SKM-1 treated with dmso at 0.1 percent for 144 hours (cell line): ENCODE measurements around the gene IFNA2.
"Not testable (repeated sequence)": the region's sequence is repeated elsewhere in the genome, so short reads cannot be mapped to it uniquely, and the experiment has no call there.

Experiments
- DNase-seq: peaks from one replicate; lab custom pipeline; 2025; ENCODE audit not compliant: unreplicated experiment; lab: John Stamatoyannopoulos, UW

IFNA2 gene

DNA sequence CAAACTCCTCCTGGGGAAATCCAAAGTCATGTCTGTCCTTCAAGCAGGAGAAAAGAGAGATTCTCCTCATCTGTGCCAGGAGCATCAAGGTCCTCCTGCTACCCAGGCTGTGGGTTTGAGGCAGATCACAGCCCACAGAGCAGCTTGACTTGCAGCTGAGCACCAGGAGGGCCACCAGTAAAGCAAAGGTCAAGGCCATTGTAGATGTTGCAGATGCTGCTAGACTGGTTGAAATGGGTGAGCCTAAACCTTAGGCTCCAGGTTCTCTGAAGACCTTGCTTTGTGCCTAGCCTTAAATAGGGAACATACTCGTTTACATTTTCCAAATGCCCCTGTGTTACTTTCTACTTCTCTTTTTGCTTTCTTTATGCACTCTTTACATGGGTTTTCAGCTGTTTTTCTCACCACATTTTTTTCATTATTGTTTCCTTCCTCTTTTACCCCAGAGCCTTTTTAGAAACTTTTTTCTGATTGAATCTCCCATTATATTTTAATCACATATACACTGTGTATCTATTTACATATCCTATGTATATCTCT is at the start of gene IFNA2:
Gene IFNA2 (minus strand): TSS at position 268 of the 540 bp plus-strand sequence. CDS start 69 bp downstream, at position 199.
- DNase-seq = peak; percentile 69

DNA sequence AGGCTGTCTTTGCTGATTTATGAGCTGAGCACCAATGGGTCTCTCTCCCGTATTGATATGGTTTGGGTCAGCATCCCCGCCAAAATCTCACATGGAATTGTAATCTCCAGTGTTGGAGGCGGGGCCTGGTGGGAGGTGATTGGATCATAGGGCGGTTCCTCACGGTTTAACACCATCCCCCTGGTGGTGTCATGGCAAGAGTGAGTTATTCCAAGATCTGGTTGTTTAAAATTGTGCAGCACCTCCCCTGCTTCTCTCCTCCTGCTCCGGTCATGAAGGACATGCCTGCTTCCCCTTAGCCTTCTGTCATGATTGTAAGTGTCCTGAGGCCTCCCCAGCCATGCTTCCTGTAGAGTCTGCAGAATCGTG is 49.8 kb upstream of the IFNA2 start:
- DNase-seq = not testable (repeated sequence)

DNA sequence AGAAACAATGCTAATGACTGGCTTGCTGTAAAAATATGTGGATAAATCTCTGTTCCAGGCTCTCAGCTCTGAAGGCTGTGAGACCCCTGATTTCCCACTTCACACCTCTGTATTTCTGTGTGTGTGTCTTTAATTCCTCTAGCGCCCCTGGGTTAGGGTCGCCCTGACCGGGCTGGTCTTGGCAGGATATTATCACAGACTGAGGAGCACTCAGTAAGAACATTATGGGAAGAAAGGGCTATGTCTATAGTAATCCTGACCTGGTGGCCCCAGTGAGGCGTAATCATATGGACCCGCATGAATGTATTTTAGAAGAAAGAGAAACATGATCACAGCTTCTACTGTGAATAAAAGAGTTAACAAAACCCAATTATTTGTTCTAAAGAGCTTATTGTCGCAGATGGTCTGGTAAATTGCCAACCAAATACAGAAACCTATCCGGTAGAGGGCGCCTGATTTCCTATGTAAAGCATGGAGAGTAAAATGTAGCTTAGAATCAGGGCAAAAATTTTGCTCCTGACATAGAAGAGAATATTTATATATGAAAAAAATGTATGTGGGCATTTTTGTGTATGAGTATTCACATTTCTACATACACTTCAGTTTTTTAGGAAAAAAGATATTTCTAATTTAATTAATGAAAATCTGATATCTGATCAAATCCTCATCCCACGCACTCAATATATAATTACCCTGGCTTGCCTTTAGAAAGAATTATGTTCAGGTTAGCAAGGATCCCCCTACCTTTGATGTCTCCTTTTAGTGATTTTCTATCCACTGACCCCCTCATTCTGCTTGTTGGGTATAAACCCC is 49.2 kb upstream of the IFNA2 start:
- DNase-seq = peak; percentile 27

DNA sequence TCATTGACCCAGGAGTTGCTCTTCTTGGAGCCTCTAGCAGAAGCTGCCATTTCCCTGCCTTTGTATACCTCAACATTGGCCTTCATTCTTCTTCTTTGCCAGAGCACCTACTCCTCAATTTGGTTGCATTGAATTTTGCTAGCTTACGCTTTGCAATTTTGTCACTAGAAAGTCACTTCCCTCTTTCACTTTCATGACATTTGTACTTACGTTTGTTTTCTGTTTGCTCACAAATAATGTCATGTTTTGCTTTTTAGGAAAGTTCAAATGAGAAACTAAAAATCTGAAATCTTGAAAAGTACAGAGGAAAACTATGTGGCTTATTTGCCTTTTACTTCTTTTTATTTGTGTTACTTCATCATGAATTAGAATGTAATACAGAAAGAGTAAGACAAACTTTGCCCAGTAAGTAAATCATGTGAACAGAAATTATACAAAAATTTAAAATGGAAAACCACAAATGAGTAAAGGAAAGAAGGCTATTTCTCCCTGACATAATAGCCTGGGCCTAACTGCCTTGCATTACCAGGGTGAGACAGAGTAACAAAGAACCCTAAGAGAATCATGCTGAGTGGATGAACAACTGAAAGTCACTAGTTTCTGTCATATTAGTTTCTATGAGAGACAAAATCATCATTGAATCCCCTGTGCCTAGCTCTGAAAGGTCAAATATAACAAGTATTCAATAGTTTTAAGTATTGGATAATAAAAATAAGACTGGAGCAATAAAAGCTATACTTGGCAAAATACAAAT is 47.7 kb upstream of the IFNA2 start:
- DNase-seq = no peak

DNA sequence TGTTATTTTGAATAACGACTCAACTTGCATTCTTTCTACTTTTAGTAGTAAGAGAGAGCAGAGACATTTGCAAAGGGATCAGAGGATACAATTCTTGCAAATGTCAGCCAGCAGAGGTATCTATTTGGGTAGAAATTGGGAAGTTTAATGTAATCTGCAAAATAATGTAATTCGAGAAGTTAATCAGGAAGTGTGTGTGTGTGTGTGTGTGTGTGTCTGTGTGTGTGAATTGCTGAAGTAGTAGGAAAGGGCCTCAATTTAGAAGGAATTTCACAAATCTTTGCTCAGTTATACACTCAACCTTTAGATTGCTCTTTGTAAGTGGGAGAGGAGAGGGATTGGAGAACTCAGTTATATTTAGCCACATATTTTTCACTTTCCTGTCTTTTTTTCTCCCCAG is 44.0 kb upstream of the IFNA2 start:
- DNase-seq = no peak

DNA sequence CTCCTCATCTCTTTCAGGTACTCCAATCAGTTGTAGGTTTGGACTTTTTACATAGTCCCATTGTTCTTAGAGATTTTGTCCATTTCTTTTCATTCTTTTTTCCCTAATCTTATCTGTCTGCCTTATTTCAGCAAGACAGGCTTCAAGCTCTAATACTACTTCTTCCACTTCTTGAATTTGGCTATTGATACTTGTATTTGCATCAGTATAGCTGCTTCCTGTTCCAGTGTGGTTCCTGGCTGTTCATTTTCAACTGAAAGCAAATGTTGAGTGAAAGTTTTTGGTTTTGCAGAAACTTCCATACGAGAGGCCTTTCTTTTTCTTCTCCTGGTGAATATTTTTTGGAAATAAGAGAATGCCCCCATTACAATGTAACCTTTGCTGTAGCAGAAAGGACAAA is 43.0 kb upstream of the IFNA2 start:
- DNase-seq = no peak

DNA sequence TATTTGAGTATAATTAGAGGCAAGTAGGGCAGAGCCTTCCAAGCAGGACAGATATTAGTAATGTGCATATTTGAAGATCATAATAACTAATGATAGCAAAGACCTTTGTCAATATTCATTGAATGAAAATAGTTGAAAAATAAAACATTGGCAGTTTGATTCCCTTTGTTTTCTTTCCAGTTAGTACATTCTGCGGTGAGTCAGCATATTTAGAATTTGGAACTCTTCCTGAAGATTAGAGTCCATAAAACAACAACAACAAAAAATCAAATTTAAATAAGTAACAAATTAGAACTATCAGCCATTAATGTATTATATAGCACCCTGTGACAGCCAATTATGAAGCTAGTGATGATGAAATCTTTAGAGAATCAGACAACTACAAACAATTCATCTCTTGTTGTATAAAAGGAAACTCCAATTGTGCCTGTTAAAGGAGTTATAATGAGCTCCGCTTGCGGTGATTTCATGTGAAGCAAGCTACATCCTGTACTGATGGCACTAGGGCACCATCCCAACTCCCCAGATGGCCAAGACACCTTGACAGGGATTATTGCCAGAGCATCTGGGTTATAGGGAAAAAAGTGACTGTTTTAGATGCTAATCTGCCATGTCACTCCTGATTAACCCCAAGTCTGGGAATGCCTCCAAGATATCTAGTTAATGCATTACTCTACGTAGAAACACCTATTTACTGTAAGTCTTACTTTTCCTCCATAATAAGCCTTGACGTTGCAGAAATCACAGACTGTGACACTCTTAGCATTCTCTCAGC is 30.5 kb upstream of the IFNA2 start:
- no peak for DNase-seq

DNA sequence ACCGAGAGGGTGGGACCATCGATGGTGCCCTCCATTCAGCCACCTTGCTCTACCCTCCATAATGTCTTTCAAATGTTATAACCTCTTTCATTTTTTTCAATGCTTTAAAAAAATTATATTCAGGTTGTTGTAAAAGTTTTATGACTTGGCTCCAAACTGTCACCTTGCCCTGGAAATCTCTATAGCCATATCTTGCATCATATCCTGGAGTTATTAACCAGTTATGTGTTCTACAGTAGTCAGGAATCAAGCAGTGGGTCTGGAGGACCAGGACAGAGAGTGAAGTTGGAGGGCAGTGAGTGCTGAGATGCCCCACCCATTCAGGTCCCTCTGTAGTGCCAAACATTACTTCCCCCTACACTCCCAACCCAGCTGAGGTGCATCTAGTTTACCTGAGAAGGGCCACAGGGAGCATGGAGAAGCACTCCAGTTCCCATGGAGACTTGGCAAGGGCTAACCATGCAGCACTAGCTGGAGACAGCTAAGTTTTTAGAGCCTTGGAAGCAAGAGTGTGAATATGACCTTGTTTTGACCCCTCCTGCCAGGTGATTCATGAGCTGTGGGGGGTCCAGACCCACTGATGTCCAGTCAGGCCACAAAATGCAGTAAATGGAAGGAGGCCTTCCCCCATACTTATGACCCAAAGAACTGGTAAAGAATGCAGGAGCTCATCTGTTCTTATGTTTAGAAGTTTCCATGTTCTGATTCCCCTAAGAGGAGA is 29.2 kb upstream of the IFNA2 start:
- DNase-seq = no peak

DNA sequence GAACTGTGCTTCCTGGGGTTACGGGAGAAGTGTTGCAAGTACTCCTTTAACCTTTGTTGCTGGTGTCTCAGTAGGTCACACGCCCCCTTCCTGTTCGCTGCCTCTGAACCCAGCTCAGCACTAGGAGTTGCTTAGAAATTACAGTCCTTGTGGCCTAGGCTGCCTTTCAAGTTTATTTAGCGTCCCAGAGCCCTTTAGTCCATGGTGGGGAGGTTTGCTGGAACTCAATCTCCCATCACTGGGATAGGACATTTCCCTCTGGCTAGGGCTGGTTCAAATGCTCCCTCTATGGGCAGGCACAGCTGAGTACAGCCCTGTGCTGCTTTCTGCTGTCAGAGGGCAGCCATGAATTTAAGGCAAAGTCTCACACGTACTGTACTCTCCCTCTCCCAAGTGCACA is 28.4 kb upstream of the IFNA2 start:
- peak; percentile 69 for DNase-seq

DNA sequence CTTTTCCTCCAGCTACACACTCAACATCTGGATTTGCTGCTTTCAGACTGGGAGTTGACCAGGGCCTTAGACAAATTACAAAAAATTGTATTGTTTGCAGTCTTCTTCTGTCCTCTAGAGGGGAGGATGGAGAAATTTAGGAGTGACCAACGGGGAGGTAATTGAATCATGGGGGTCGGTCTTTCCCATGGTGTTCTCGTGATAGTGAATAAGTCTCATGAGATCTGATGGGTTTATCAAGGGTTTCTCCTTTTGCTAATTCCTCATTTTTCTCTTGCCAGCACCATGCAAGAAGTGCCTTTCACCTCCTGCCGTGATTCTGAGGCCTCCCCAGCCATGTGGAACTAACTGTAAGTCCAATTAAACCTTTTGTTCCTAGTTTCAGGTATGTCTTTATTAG is 28.0 kb upstream of the IFNA2 start:
- DNase-seq = no peak

DNA sequence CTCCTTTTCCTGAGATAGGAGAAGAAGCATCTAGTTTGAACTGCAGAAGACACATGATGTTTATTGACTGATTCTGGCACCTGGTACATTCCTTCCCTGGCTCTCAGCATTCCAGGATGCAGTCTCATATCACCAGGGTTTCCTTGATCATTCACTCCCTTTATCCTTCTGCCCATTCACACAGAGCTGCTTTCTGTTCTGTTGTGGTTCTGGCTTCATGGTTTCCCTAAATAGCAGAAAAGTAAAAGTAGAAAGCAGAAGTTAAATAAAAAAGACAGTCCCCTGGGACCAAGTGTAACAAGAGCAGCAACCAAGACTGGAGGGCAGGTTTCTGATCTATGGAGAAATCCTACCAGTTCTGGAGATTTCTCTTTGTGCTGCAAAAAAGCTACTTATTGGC is 26.9 kb upstream of the IFNA2 start:
- peak; percentile 87 for DNase-seq

DNA sequence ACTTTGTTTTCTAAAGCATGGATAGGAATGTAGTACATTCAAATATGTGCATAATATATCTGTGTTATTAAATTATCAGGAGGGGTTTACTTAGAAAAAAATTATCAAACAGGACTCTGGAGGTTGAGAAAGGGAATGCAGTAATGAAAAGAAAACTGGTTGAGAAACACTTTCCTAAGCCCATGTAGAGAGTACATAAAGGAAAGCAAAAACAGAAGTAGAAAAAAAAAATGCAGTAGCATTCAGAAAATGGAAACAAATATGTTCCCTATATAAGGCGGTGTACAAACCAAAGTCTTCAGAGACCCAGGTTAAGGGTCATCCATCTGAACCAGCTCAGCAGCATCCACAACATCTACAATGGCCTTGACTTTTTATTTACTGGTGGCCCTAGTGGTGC is 23.6 kb upstream of the IFNA2 start, which contains the start of gene IFNA8:
Gene IFNA8 (plus strand): TSS at position 301 of the 400 bp plus-strand sequence. CDS start 60 bp downstream, at position 361.
- no peak for DNase-seq

DNA sequence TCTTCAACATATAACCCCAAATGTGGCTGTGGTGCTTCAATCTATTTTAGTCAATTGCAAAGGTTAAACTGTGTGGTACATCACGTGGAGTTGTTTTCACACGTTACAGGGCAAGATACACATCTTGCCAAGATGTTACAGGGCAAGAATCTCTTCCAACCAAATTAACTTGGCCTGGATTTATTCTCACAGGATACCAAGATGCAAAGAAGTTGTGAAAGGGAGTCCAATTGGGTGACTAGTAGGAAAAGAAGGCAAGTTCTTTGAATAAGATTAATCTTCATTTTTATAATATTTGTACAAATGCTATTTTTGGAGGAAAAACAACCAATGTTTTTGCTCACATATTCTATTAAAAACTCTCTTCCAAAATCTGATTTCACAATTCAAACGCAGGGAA is 18.9 kb upstream of the IFNA2 start:
- no peak for DNase-seq

DNA sequence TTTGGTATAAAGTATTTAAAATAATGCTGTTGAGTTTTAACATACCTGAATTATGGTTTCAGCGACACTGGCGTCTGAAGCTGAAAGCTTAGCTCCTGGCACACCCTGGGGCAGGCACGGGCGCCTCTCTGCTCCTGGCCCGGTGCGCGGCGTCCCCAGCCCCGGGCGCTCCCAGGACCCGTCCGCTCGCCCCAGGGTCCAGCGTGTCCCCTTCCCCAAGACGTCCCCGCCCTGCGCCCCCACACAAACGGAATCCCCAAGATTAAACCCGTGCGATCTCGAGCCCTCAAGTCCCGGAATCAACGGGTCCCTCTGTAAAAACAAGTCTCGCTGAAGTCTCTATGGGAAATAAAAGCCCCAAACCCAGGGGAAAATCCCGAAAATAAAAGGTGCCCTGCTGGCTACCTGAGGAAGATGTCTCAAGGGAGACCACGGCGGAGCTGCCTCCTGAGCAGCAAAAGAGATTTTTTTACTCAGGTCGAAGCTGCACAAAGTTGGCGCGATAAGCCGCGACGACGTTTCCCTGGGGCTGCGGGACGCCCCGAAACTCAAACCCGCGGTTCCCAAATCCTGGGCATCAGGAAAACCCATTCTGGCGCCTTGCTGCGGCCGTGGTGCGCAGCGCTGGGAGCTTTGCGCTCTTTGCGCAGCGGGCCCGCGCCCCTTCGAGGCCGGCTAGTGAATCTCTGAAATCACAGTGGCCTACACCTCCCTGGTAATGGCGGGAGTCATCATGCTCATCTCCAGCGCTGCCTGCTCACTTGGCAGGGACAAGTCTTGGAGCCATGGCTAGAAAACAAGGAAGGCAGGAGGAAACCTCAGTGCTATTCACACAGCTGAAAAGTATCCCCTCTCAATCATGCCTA is 17.4 kb upstream of the IFNA2 start:
- DNase-seq = no peak

DNA sequence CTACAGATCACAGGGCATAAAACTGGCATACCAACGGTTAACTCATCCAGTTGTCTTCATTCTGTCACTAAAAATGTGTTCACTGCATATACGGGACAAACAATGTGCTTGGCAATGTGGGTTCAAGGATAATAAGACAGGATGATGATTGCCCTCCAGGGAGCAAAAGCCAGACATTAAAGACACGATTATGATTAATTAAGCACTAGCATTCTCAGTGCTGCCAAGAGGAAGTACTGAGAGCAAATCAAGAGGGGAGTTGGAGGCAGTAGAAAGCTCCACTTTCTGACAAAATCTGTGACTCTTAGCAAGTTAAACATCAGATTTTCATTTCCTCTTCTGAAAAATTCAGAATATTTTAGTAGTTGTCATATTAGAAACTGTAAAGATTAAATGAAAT is 14.8 kb upstream of the IFNA2 start:
- no peak for DNase-seq

DNA sequence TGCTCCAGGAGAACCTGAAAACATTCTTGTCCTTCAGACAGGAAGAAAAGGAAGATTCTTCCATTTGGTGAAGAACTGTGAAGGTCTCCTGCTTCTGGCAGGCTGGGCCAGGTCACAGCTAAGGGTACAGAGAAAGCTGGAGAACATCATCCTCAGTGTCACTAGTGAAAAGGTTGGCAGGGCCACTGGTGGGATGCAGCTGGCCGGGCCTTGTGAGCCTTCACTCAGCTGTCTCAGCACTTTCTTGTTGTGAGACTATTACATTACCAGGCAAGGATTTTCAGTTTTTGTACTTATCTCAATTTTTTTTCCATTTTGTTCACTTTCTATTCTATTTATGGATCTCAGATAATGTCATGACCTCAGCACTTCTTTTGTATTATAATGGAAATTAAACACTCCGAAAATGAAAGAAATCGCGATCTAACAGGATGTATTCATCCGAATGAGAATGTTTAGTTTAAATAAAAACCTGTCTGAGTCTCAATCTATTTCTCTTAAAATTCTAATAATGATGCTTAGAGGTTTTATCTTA is 13.8 kb upstream of the IFNA2 start:
- DNase-seq = no peak

DNA sequence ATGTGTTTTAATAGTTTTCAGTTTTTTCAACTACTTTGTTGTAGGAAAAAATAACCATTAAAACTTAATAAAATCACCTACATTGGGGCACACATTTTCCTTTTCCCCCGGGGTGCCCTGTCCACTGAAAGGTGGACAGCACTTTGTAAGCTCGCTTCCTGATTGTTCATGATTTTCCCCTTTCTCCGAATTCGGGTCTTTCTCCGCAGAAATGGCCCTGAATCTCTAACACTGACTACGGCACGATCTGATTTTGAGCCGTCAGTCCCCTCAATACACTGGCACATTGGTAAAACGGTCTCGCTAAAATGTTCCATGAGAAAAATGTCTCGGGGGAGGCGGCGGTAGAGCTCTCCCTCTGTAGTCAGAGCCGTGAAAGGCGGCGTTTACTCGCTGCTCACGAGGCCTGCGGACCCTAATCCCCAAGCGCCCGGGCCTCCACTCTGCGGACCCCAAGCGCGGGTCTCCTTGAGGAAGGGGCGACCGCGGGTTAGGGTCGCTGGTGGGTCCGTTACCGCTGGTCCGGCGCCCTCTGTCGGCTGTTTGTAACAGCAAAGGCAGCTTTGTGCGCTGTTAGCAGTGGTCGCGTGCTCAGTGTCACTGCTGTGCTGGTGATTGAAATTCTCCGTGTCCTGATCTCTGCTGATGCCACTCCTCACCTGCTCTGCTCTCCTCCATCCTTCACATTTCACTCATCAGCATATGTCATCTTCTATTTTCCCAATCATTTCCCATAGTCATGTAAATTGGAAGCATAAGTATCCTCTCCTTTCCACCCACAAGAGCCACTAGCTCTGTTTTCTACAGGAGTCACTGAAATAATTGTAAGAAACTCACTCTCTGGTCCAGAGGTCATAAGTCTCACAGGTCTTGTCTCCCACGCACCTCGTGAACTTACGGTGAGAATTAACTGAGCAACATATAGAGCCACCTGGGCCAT is 10.8 kb upstream of the IFNA2 start:
- DNase-seq = peak; percentile 9

DNA sequence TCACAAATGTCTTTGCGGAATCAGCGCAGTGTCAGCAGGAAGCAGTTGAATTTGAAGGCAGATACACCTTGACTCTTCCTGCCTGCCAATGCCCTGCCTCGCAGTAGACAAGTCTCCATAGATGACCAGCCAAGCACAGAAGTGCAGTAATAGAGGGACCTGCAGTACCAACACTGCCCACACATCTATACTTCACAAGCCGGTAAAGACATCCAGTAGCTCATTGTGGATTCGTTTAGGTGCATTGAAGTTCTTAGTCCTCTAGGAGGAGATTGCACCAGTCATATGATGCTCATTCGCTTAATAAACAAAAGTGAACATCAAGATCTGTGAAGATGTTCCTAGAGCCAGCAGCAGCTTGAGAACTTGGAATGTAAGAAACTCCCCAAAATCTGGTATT is 7.1 kb upstream of the IFNA2 start:
- peak; percentile 31 for DNase-seq
